GM10248 (cell line): ENCODE measurements around the gene GDA.

Experiments
- CTCF ChIA-PET: fragments of 300-600 bp; sonication (Branson Sonifier 250); formaldehyde crosslinking; extraction: SDS; loops from one replicate; lab custom pipeline; 2021; ENCODE audit warnings: antibody characterized with exemption; lab: Yijun Ruan, JAX
- POLR2A ChIA-PET: fragments of 350-650 bp; sonication (Branson Sonifier 250); formaldehyde crosslinking; extraction: SDS; loops from one replicate; lab custom pipeline; 2020; ENCODE audit warnings: antibody characterized with exemption; lab: Yijun Ruan, JAX
- DNase-seq: peaks from one replicate; pipeline ENCODE4 v3.0.0; 2012; ENCODE audit errors: extremely low spot score
- CTCF ChIP-seq: IDR thresholded peaks from 2 replicates; pipeline ENCODE4 v1.5.1; 2012; ENCODE audit warnings: mild to moderate bottlenecking, low read depth; ENCODE audit errors: extremely low read depth, missing control alignments, control extremely low read depth

The GDA gene

DNA sequence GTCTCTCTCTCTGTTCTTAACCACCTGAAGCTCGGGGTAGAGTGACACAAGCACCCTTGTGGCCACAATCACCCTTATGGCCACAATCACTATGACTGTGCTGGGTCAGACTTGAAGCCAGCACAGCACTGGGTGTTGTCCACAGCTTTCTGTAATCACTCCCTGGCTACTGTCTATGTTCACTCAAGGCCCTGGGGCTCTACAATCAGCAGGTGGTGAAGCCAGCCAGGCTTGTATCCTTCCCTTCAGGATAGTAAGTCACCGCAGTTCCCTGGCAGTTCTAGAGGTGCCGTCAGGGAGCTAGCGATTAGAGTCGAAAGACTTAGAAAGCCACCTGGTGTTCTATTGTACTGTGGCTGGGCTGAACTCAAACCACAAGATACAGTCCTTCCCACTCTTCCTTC, 44.2 kb downstream of the GDA start:
- TF ChIP-seq CTCF = no peak
- POLR2A ChIA-PET = no interaction called here
- CTCF ChIA-PET = interaction anchor here (1.5 to 2.4 kb wide), 2 partner anchors 10 to 168 kb away, joined by 4 to 10 read pairs; no protein-coding TSS in a partner anchor
- no peak for DNase-seq

DNA sequence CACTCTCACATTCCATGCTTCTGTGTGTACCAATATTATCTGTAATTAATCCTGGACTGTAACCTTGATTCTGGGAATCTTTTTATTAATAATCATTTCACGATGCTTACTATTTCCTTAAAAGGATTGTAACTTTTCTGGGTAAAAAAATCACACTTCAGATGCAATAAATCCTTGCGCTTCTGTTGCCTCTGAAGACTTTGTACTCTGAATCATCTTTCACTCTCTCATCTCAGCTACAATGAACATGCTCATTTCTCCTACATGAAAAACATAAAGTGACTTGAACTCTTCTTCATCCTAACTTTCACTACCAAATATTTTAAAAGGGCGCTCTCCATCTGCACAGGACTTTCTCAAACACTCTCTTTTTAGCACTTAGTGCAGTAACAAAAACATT, 50.0 kb downstream of the GDA start:
- no peak for TF ChIP-seq CTCF
- POLR2A ChIA-PET = no interaction called here
- CTCF ChIA-PET = interaction anchor here (0.8 to 1.1 kb wide), 2 partner anchors 9 to 159 kb away, joined by 3 read pairs; no protein-coding TSS in a partner anchor
- DNase-seq = no peak

DNA sequence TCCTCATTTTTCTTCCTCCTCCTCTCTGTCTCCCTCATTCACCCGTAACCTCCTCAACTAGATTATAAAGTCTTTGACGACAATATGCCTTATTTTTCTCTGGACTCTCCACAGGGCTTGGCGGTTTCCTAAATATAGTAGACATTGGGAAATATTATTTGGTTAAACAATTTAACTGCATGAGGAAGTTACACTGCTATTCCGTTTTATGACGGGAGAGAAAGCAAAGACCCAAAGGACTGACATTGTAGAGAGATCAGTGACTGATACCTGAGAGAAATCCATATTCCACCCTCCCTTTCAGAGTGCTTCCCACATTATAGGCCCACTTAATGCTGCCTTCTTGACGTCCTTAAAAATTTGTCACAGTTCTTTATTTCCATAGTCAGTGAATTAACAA, 51.2 kb downstream of the GDA start:
- ChIA-PET CTCF (no interaction called here), POLR2A (no interaction called here)
- TF ChIP-seq CTCF = no peak
- DNase-seq = no peak

DNA sequence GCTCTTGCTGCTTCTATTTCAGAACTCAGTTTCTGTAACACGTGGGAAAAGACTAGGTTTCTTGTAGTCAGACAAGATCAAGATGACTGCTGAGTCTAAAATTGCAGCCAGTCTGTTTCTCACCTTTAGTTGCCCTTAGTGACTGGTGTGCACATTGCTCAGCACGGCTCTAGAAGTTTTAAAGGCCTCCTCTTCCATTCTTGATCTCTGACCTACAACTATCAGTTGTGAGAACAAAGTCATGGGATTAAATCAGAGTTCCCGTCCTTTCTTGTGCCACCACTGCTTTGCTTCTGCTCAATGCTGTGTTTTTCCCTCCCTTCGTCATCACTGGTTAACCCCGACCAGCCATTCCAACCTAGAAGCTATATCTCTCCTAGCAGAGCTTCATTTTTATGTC, 52.8 kb downstream of the GDA start:
- no peak for DNase-seq
- ChIA-PET POLR2A (no interaction called here), CTCF (interaction anchor here (1.0 to 3.8 kb wide), 5 partner anchors 8 to 163 kb away, joined by 3 to 14 read pairs (median 3); no protein-coding TSS in a partner anchor)
- no peak for TF ChIP-seq CTCF

GRCh38 chr9:72203205-72203803, 54.1 kb downstream of the GDA start:
- POLR2A ChIA-PET = no interaction called here
- TF ChIP-seq CTCF = peak; percentile 59
- peak; percentile 35 for DNase-seq
- CTCF ChIA-PET = interaction anchor here (0.6 to 3.9 kb wide), 15 partner anchors 9 to 619 kb away, joined by 3 to 25 read pairs (median 4); no protein-coding TSS in a partner anchor

DNA sequence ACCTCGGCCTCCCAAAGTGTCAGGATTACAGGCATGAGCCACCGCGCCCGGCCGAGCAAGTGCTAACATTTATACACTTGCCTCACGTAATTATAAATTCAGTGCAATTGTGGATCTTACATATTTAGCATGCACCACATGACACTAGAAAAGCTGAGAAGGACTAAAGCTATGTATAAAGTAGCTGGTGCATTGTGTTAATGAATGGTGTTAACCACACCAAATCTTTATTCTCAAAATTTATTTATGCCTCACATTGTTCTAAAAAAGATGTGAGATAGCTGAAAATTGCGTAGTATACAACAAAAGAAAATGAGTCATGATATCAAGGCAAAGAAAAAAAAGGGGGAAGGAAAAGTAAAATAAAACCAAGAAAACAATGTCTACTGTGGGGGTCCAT, 54.8 kb downstream of the GDA start:
- TF ChIP-seq CTCF = no peak
- ChIA-PET POLR2A (no interaction called here), CTCF (interaction anchor here (0.6 to 3.9 kb wide), 11 partner anchors 8 to 179 kb away, joined by 3 to 25 read pairs (median 6); no protein-coding TSS in a partner anchor)
- DNase-seq = no peak
